Stimulated activated CD4-positive, alpha-beta T cell treated with anti-CD3 and anti-CD28 coated beads, Interleukin-4, amount 100 ng/mL, for 1 hour (primary cell): ENCODE results near the gene SGIP1.
A peak's percentile ranks its signal among the peaks of the same experiment; 100 is the strongest.

ENCODE experiments used
- DNase-seq: peaks from one replicate; pipeline ENCODE4 v3.0.0-alpha.2; 2020

Gene SGIP1

GRCh38 chr1:66521721-66522365 lies 12.1 kb upstream of the SGIP1 start:
- no peak for DNase-seq

- no peak for DNase-seq
These were observed 10.4 kb upstream of the SGIP1 start for GRCh38 chr1:66523562-66523961.

GRCh38 chr1:66525086-66525485 lies 8.9 kb upstream of the SGIP1 start:
- no peak for DNase-seq

- DNase-seq: no peak
These were observed 7.9 kb upstream of the SGIP1 start for GRCh38 chr1:66526036-66526435.

- DNase-seq: no peak
These were observed 7.0 kb upstream of the SGIP1 start for GRCh38 chr1:66526991-66527390.

GRCh38 chr1:66527686-66528085 lies 6.3 kb upstream of the SGIP1 start:
- no peak for DNase-seq

GRCh38 chr1:66528580-66528979 lies 5.4 kb upstream of the SGIP1 start:
- DNase-seq: no peak

- DNase-seq: no peak
These were observed 1.7 kb upstream of the SGIP1 start for GRCh38 chr1:66532214-66532613.

- peak; percentile 19 for DNase-seq
These were observed 862 bp upstream of the SGIP1 start for GRCh38 chr1:66532798-66533783.

- no peak for DNase-seq
These were observed 1.1 kb downstream of the SGIP1 start for GRCh38 chr1:66535061-66535460.

- no peak for DNase-seq
These were observed 1.9 kb downstream of the SGIP1 start for GRCh38 chr1:66535853-66536252.

- no peak for DNase-seq
These were observed 3.8 kb downstream of the SGIP1 start for GRCh38 chr1:66537718-66538117.

GRCh38 chr1:66539491-66539890 lies 5.5 kb downstream of the SGIP1 start:
- no peak for DNase-seq

- DNase-seq: no peak
These were observed 6.6 kb downstream of the SGIP1 start for GRCh38 chr1:66540434-66541032.

GRCh38 chr1:66542314-66542713 lies 8.4 kb downstream of the SGIP1 start:
- DNase-seq: no peak

- no peak for DNase-seq
These were observed 9.1 kb downstream of the SGIP1 start for GRCh38 chr1:66542811-66543767.

GRCh38 chr1:66546047-66546810 lies 12.3 kb downstream of the SGIP1 start:
- no peak for DNase-seq

GRCh38 chr1:66549017-66549416 lies 15.1 kb downstream of the SGIP1 start:
- DNase-seq: no peak

GRCh38 chr1:66550243-66550642 lies 16.3 kb downstream of the SGIP1 start:
- DNase-seq: no peak

GRCh38 chr1:66552287-66552686 lies 18.3 kb downstream of the SGIP1 start:
- no peak for DNase-seq

- no peak for DNase-seq
These were observed 18.9 kb downstream of the SGIP1 start for GRCh38 chr1:66552829-66553228.

- no peak for DNase-seq
These were observed 19.9 kb downstream of the SGIP1 start for GRCh38 chr1:66553846-66554245.
